ENCODE results near the gene TRIO.
"Not testable (repeated sequence)": the region's sequence is repeated elsewhere in the genome, so short reads cannot be mapped to it uniquely, and the experiment has no call there.

TRIO gene

DNA sequence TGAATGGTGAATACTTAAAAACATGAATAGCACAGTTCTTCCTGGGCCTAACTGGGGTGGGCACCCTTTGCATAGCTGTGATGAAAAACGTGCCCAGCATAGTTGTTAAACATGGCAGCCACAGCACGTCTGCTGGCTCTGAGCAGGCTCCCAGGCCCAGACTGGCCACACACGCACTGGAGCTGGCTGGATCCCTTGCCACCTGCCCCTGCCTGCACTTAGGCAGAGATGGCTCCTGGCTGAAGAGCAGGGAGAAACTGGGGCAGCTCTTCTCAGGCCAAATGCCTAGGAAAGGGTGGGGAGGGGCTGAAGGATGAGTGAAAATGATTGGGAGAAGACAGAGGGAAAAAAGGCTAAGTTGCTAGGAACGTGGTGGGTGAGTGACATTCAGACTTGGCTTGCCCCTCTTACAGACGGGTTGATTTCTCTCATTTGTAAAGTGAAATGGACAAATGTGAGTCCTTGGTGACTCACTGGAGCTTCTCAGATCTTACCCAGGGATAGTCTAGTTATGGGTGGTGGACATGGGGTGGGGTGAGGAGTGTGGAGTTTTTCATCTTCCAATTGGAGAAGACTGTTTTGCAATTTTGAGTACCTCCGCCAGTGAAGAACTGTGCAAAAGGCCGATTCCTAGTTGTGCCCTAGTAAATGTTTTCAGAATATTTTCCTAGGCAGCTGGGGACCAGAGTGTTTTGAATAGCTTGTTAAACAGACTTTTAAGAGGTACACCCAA, 42.4 kb downstream of the TRIO start:
- DNase-seq (ENCODE audit: low read depth, low spot score) = no peak

DNA sequence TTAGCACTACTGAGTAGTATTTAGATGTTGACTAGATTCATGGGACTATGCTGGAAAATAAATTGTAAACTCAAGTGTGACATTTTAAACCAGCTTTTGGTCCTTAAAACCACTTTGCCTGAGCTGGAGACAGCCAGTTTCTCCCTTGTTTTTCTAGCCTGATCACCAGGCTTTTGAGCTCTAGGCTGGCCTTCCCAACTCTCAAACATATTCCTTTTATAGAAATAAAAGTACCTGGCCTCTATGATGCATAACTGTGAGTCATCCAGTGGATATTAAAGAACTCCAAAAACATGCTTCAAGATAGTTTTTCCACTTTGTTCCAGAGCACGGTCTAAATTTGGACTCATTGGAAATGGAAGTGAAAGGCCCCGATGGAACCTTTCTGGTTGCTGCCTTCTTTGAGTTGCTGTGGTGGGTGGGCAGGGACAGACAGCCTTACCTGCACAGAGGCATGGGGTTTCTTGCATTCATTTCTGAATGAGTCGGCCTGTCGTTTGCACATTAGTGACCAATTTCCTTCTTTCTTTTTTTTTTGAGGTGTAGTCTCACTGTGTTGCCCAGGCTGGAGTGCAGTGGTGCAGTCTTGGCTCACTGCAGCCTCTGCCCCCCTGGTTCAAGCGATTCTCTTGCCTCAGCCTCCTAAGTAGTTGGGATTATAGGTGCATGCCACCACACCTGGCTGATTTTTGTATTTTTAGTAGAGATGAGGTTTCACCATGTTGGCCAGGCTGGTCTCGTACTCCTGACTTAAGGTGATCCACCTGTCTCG, 43.1 kb downstream of the TRIO start:
- no peak for DNase-seq (ENCODE audit: low read depth, low spot score)

DNA sequence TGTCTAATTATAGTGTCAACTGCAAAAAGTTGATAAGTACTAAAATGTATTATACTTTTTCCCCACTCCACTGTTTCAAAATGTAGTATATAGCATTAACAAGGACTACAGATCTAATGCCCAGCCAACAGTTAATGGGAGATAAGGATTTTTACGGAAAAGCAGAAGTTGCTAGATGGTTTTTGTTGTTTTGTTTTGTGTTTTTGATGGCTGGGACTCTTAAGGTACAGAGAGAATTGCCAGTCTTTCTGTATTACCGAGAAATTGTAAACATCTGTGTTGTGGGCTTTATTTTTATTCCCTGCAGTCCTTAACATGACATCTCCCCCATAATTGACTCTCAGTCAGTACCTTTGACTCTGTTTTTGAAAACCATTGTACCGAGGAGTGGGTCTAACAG, 44.0 kb downstream of the TRIO start:
- no peak for DNase-seq (ENCODE audit: low read depth, low spot score)

DNA sequence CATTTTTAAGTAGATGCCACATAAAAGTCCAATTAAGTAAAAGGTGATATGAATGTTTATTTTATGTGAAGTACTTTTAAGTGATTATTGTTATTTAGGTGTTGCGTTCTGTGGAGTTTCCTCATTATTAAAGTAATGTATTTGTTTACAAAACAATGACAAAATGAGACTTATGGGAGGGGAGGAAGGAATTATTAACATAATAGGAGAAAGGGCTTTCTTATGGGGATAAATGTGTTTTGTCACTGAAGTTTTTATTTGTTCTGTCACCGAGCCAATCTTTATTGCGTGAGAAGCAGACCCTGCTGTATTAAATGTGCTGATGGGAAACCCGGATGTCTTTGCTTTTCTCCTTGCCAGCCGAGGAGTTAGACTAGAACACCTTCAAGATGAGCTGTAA, 44.5 kb downstream of the TRIO start:
- DNase-seq (ENCODE audit: low read depth, low spot score) = no peak

DNA sequence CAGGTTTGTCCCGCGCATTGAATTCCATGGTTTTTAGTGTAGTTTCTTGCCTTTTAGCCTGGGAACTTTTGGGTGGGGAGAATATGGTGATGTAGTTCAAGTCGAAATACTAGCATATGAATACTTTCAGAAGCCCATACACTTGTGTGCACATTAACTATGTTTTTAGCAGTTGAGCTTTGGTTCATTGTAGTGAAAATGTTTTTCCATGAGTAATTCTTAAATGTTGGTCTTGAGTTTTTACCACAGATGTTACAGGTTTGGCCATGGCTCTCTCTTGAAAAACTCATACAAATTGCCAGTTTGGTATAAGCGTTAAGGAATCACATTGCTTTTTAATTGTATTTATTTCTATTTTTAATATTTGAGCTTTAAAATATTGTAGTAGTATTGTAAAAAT, 45.6 kb downstream of the TRIO start:
- no peak for DNase-seq (ENCODE audit: low read depth, low spot score)

DNA sequence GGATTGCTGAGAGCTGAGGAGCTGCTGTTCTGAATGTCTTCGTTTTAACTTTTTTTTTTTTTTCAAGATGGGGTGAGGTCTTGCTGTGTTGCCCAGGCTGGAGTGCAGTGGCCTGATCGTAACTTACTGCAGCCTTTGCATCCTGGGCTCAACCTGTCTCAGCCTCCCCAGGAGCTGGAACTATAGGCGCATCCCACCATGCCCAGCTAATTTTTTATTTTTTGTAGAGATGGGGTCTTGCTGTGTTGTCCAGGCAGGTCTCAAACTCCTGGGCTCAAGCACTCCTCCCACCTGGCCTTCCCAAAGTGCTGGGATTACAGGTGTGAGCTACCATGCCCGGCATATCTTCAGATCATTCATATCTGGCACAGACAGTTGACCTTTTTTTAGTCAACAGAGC, 46.5 kb downstream of the TRIO start:
- DNase-seq (ENCODE audit: low read depth, low spot score) = no peak

DNA sequence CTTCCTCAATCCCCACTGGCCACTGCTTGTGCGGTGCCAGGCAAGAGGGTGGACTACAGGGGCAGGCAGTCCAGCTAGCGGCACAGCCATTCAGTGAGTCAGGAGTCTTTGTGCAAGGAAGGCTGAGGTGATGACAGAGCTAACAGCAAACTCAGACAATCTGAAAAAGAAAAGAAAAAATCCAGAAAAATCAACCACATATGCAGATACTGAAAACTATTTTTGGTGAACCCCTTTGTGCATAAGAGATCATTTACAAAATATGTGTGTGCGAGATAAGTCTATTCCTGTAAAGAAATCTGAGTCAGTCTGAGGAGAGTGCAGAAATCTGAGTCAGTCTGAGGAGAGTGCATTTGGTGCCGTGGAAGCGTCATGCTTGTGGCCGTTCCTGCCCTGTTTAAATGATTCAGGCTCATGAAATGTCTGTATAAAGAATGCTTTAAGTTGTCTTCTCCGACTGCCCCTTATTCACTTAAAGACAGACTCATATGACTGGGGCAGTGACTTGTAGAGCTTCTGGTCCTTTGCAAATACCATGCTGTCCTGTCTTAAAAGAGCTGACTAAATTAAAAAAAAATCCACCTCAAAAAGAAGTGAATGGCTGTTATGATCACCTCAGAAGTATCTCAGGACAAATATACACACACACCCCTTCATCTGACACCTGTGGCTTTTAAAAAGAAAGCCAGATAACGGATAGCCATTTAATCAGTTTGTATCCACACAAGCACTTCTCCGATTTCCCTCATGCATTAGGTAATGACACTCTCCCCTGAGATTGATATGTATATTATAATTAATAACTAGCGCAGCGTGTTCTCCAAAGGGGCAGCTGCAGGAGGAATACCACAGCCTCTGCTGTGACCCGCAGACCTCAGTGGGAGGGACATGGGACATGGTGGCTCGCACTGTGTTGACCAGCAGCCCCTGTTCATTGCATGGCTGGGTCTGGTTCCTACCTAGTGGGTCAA, 47.3 kb downstream of the TRIO start:
- DNase-seq (ENCODE audit: low read depth, low spot score) = no peak

DNA sequence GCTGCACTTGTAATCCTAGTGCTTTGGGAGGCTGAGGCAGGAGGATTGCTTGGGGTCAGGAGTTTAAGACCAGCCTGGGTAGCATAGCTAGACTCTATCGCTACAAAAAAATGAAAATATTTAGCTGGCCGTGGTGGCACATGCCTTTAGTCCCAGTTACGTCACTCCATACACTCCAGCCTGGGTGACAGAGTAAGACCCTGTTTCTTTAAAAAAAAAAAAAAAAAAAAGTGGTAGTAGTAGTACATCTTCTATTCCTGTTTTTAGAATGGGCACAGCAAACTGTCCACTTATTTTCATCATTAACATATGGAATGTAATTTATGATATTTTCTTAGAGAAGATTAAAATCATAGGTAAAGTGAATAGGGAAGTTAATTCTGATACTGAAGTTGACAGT, 48.2 kb downstream of the TRIO start:
- no peak for DNase-seq (ENCODE audit: low read depth, low spot score)

DNA sequence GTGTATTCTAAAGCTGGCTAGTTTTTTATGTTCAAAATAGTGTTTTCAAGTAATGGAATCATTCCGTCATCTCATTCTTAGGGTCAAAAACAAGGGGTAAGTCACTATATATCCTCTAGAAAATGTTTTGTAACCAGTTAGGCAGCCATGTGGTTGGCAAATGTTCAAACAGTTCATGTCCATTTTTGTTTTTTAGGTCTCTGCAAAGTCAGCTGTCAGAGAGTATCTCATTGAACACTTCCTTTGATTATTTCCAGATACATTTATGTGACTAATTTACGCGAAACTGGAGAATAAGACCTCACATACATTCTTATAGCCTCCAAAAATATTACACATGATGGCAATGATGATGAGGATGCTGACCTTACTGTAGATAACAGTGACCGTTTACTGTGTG, 50.4 kb downstream of the TRIO start:
- DNase-seq (ENCODE audit: low read depth, low spot score) = no peak

DNA sequence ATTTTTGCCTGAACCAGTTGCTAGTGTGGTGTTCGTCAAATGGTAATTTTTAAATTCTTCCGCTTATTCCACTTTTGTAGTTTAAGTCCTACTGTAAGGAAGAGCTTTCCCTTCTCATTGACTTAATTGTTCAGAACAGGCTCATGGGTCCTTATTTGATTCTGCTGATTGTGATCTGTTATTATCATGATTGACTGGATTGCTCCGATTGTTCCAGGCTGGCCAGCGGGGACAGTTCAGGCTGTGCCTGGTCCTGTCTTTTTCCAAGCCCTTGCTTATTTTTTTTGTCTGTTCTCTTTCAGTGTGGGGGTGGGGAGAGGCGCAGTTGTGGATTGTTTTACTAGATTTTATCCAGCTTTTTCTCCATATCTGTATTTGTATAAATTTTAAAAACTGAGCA, 52.4 kb downstream of the TRIO start:
- DNase-seq (ENCODE audit: low read depth, low spot score) = no peak

DNA sequence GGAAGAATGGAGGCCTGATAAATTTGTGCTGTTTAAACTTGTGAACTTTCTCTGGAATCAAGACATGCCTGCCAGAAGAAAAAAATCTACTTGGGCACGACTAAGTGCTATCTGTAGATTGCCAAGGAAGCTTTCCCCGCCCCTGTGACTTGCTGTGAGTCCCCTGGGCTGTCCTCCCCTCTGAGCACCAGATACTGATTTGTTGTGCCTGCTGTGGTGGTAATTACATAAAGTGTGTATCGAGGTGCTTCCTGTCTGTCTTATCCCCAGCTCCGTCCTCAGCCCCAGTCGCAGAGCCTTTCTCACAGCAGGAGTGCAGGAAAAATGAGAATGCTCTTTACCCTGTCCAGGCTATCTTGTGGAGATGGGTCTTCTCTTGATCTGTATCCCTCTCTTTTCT, 53.9 kb downstream of the TRIO start:
- DNase-seq (ENCODE audit: low read depth, low spot score) = no peak

DNA sequence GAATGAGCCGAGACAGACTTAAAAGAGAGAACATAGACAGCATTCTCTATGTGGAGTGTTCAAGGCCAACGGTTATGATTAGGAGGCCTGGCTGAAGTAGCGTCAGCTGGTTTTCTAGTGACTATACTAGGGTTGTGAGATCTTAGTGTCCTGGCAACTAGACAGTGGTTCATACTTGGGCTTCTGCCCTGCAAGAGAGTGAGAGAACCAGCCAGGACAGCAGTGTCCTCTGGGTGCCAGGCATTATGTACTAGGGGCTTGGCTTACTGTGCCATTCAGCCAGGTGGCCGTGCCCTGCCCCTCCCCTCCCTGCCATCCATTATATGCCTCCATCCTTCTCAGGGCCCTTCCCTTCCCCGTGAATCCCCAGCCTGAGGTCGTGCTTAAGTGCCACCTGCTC, 56.8 kb downstream of the TRIO start:
- DNase-seq (ENCODE audit: low read depth, low spot score) = no peak

DNA sequence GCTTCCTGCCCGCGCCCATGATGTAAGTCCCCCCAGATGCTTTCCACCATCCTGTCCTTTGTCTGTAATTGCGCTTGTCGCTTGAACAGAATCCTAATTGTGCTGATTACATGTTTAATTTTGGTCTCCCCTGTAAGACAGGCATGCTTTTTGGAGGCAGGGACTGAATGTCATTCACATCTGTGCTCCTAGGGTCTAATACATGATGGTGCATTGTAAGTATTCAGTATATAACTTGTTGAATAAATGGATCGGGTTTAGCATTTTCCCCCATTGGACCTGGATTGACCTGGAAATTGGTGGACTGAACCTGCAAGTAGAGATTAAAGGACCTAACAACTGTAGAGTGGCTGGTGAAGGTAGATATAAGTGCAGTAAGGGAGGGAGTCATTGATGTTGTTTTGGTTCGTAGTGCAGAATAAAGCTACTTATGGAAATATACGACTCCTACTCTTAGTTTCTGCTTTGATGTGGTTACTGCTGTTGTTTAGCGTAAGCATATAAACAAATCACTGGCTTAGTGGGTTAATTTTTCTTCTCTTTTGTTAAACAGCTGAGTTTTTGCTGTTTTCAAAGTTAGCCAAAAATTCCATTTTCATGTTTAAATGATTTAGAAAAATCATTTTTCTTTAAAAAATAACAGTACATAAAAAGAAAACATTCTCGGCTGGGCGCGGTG, 57.3 kb downstream of the TRIO start:
- no peak for DNase-seq (ENCODE audit: low read depth, low spot score)

DNA sequence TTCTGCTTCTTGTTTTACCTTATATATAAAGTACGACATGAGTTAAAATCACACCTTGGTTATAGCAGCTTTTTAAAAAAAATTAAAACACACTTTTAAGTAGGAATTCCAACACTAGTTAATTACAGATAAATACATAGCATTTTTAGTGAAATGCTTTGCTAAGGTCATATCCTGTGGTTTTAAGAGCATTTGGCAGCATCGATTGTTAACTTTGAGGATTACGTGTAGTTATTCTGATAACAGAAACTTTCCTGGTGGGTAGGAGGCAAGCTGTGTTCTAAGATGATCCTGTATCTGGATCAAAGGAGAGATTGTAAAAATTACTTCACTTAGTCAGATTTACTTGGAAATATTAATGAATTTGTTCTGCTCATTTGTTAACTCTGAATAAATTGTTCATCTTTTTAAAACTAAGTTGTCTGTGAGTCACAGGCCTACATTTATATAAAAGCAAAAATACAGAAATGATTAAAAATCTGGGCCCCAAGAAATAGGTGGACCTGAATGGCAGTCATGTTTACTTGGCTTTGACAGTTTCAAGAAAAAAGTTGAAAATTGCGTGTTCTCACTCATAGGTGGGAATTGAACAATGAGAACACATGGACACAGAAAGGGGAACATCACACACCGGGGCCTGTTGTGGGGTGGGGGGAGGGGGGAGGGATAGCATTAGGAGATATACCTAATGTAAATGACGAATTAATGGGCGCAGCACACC, 58.3 kb downstream of the TRIO start:
- no peak for DNase-seq (ENCODE audit: low read depth, low spot score)

DNA sequence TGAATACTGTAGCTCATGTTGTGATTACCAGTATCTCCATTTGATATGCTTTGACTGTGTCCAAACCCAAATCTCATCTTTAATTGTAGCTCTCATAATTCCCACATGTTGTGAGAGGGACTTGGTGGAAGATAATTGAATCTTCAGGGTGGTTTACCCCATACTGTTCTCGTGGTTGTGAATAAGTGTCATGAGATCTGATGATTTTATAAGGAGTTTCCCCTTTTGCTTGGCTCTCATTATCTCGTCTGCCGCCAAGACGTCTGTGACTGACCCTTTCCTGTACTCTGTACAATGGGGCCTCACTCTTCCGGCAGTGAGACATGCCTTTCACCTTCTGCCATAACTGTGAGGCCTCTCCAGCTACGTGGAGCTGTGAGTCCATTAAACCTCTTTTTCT, 59.3 kb downstream of the TRIO start:
- DNase-seq (ENCODE audit: low read depth, low spot score) = no peak

DNA sequence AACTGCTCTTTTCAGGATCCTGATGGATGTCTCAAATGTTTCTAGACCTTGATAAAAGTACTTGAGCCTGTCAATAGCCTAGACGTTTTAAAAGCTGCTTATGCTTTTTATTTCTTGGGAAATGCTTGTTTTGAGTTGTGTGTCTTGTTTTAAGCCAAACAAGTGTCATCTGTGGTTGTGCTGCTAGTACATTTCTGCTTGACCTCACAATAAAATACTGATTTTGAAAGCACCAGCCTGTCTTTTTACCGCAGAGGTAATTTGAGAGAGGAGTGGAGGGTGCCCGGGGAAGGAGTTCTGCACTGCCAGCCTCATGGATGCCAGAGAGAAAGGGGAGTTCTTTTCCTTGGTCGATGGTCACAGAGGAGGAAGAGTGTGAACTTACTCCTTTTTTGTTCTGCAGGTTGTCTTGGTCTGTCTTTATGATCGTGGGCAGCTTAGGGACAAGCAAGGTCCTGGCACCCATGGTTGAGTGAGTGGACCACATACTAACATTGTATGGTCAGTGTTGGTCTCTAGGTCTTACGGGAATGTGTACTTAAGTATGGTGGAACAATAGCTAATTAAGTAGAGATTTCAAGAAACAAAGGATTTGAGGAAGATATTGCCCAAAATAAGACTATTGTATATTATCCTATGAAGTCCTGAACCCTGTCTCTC, 61.0 kb downstream of the TRIO start:
- DNase-seq (ENCODE audit: low read depth, low spot score) = no peak

DNA sequence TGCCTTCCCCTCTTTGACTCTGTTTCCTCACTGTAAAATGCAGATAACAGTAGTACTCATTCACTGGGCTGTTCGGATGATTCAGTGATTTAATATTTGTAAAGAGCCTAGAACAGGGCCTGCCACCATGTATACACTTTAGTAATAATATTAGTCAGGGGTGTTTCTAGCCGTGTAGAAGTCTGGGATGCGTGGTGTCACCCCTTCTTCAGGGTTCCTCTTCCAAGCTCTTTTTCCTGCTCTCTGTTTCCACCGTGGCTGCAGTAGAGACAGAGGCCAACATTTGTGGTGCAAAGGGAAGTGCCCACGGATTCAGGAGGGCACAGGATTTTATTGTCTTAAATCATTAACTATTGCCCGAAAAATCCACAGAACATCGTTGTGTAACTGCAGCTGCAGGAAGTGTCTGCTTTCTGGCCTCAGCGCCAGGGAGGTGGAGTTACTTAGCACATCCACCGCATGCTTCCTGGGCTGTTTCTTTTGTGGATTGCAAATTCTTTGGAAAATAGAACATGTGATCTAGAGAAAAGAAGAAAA, 61.7 kb downstream of the TRIO start:
- DNase-seq (ENCODE audit: low read depth, low spot score) = no peak

DNA sequence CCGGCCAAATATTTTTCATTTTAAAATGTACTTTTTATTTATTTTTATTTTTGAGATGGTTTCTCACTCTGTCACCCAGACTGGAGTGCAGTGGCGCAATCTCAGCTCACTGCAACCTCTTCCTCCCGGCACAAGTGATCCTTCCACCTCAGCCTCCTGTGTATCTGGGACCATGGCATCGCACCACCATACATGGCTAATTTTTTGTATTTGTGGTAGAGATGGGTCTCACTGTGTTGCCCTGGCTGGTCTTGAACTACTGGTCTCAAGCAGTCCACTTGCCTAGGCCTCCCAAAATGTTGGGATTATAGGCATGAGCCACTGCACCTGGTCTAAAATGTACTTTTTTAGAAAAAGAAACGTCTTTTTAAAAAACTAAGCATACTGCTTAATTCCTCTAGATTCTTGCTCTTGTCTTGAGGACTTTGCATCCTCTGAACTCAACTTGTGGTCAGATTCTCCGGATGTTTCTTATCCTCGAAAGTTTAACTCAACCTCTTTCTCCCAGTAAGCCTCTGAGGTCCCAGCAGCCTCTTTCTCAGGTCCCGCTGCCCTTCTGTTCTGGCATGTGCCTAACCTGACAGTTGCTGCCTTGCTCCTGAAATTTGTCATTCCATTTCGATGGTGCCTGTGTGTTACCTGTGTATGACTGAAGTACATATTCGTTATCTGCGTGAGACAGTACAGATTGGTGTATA, 63.0 kb downstream of the TRIO start:
- no peak for DNase-seq (ENCODE audit: low read depth, low spot score)

DNA sequence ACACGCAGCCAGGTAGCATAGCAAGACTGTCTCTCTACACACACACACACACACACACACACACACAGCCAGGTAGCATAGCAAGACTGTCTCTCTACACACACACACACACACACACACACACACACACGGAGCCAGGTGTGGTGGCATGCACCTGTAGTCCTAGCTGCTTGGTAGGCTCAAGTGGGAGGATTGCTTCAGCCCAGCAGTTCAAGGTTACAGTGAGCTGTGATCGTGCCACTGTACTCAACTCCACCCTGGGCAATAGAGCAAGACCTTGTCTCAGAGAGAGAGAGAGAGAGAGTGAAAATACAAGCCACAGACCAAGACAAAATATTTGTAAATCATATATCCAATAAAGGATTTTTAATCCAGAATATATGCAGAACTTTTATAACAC, 64.3 kb downstream of the TRIO start:
- not testable (repeated sequence) for DNase-seq (ENCODE audit: low read depth, low spot score)

Data from smooth muscle cell of the brain vasculature (primary cell).